ENCODE data around the gene FBN3.
"Not testable (repeated sequence)": the region's sequence is repeated elsewhere in the genome, so short reads cannot be mapped to it uniquely, and the experiment has no call there.

FBN3 gene

GRCh38 chr19:8046569-8047165 lies 102.7 kb downstream of the FBN3 start:
- DNase-seq = no peak

- DNase-seq = no peak
Observed at GRCh38 chr19:8045872-8046568, 103.4 kb downstream of the FBN3 start.

- DNase-seq = no peak
Observed at GRCh38 chr19:8044018-8044417, 105.4 kb downstream of the FBN3 start.

GRCh38 chr19:8042900-8043299 lies 106.5 kb downstream of the FBN3 start:
- no peak for DNase-seq

GRCh38 chr19:8041531-8041931 lies 107.9 kb downstream of the FBN3 start:
- DNase-seq = no peak

- no peak for DNase-seq
Observed at GRCh38 chr19:8039231-8039630, 110.2 kb downstream of the FBN3 start.

GRCh38 chr19:8038815-8039214 lies 110.6 kb downstream of the FBN3 start:
- DNase-seq = no peak

- DNase-seq = peak; percentile 39
Observed at GRCh38 chr19:8036434-8037099, 112.8 kb downstream of the FBN3 start.

GRCh38 chr19:8034178-8034525 lies 115.2 kb downstream of the FBN3 start:
- DNase-seq = no peak

- not testable (repeated sequence) for DNase-seq
Observed at GRCh38 chr19:8033287-8034177, 115.9 kb downstream of the FBN3 start.

- DNase-seq = no peak
Observed at GRCh38 chr19:8030960-8031359, 118.4 kb downstream of the FBN3 start.

- DNase-seq = no peak
Observed at GRCh38 chr19:8028951-8029491, 120.4 kb downstream of the FBN3 start.

GRCh38 chr19:8025316-8025715 lies 124.1 kb downstream of the FBN3 start:
- DNase-seq = no peak

- DNase-seq = not testable (repeated sequence)
Observed at GRCh38 chr19:8024256-8024655, 125.1 kb downstream of the FBN3 start.

GRCh38 chr19:8023371-8023770 lies 126.0 kb downstream of the FBN3 start:
- DNase-seq = no peak

GRCh38 chr19:8022275-8022674 lies 127.1 kb downstream of the FBN3 start:
- no peak for DNase-seq

GRCh38 chr19:8021374-8021773 lies 128.0 kb downstream of the FBN3 start:
- no peak for DNase-seq

GRCh38 chr19:8020681-8021080 lies 128.7 kb downstream of the FBN3 start:
- no peak for DNase-seq

GRCh38 chr19:8017808-8018207 lies 131.6 kb downstream of the FBN3 start:
- peak; percentile 48 for DNase-seq

Data from NCI-H510A treated with DMSO at 0.1 percent for 48 hours (cell line).